Neural crest cell (in vitro differentiated cells): ENCODE measurements around the gene TDRD7. TPM values are rescaled to one million over a fixed set of nuclear protein-coding genes. Genes with fewer than 3 reads are reported as not detected.

Source experiments
- DNase-seq: peaks from one replicate; pipeline ENCODE4 v3.0.0; 2021; ENCODE audit warnings: low read depth, mixed read lengths, low spot score
- H3K27ac Mint-ChIP-seq: one replicate; pipeline ENCODE4 v1.8.0; 2021; ENCODE audit warnings: mild to moderate bottlenecking, mixed read lengths; ENCODE audit not compliant: unreplicated experiment
- H3K27me3 Mint-ChIP-seq: 2 replicates; pipeline ENCODE4 v1.8.0; 2021; ENCODE audit warnings: low read depth, mild to moderate bottlenecking, mixed read lengths
- H3K36me3 Mint-ChIP-seq: 2 replicates; pipeline ENCODE4 v1.8.0; 2021; ENCODE audit warnings: low read depth, mild to moderate bottlenecking, mixed read lengths
- H3K4me1 Mint-ChIP-seq: 2 replicates; pipeline ENCODE4 v1.8.0; 2021; ENCODE audit warnings: mixed read lengths
- H3K4me3 Mint-ChIP-seq: one replicate; pipeline ENCODE4 v1.8.0; 2021; ENCODE audit warnings: mild to moderate bottlenecking, mixed read lengths
- H3K9me3 Mint-ChIP-seq: 2 replicates; pipeline ENCODE4 v1.8.0; 2021; ENCODE audit warnings: mixed read lengths
- total RNA-seq: library from RNA; stranded (reverse); gene quantifications from 2 replicates; pipeline ENCODE4 v1.2.1, GENCODE V29; 2021
- TF ChIP-seq, protein P1 (sequence below): fragments of 200-600 bp; sonication (generic); conservative IDR thresholded peaks from 2 replicates; pipeline ENCODE4 v1.5.0; 2021; ENCODE audit warnings: antibody characterized with exemption, mild to moderate bottlenecking

Gene TDRD7
- total RNA-seq, 1 donor from 2014 or later = 1.5 TPM

DNA sequence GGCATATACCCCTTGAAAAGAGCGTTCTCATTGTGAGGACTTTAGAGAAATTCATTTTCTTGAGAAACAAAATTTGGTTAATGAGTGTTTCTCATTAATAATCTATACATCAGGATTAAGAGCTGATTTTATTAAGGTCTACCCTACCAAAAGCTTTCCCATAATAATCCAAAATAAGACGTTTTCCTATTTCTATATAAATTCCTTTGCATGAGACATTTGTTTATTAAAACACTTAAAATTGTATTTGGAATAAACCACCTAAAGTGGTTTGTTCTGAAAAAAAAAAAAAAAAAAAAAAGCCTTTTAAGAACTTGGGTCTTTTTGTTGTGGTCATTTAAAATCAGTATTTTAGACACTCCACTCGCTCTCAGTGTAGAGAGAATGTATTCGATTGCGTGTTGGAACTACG, 88.9 kb downstream of the TDRD7 start:
- TF ChIP-seq, protein P1, sequence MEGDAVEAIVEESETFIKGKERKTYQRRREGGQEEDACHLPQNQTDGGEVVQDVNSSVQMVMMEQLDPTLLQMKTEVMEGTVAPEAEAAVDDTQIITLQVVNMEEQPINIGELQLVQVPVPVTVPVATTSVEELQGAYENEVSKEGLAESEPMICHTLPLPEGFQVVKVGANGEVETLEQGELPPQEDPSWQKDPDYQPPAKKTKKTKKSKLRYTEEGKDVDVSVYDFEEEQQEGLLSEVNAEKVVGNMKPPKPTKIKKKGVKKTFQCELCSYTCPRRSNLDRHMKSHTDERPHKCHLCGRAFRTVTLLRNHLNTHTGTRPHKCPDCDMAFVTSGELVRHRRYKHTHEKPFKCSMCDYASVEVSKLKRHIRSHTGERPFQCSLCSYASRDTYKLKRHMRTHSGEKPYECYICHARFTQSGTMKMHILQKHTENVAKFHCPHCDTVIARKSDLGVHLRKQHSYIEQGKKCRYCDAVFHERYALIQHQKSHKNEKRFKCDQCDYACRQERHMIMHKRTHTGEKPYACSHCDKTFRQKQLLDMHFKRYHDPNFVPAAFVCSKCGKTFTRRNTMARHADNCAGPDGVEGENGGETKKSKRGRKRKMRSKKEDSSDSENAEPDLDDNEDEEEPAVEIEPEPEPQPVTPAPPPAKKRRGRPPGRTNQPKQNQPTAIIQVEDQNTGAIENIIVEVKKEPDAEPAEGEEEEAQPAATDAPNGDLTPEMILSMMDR = no peak
- Mint-ChIP-seq H3K9me3 (no peaks in the 10 kb centered on the region), H3K27me3 (peaks cover 43% of the 10 kb centered on the region), H3K4me1 (peaks cover 11% of the 10 kb centered on the region), H3K4me3 (peak overlapping the region; percentile 65), H3K36me3 (peaks cover 13% of the 10 kb centered on the region), H3K27ac (no peak overlapping the region)
- DNase-seq = no peak

DNA sequence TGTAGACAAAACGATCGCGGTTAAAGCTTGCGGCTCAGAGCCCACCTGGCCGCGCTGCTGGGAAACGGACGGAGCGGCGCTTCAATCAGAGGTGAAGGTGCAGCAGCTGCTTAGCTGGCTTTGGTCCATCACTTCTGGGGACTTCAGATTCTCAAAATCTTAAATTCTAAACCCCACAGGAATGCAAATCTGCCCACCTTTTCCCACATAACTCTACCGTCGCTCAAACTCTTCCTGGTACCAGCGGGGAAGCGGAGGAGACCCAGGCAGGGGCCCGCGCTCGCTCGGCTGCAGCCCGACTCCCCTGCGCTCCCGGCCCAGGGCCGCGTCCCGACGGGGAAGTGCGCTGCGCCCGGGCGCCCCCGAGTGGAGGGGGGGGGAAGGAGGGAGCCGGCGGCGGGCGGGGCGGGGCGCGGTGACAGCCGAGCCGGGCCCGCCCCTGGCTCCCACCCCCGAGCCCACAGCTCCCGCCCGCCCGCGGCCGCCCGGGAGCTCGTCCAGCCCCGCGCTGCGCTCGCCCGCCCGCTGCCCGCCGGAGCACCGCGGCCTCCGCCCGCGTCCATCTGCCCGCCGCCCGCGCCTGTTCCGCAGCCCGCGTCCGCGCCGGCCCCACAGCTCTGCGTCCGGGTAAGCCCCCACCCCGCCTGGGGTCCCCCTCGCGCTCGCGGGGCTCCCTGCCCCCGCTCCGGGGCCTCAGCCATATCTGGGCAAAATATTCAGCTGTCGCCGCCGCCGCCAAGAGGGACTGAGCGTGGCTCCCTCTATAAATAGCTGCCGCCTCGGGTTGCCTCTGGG, 89.5 kb downstream of the TDRD7 start, which contains the start of gene TMOD1:
Gene TMOD1, plus strand, starts transcription at position 490 of the 795 bp plus-strand sequence. CDS start 22,523 bp downstream, outside the sequence.
- Mint-ChIP-seq H3K9me3 (no peaks in the 10 kb centered on the region), H3K4me1 (peaks cover 11% of the 10 kb centered on the region), H3K27ac (no peak within 1 kb of the TSS), H3K36me3 (peaks cover 11% of the 10 kb centered on the region), H3K27me3 (peaks cover 38% of the 10 kb centered on the region), H3K4me3 (peak within 1 kb of the TSS; percentile 67)
- DNase-seq = no peak
- TF ChIP-seq, protein P1 = no peak

DNA sequence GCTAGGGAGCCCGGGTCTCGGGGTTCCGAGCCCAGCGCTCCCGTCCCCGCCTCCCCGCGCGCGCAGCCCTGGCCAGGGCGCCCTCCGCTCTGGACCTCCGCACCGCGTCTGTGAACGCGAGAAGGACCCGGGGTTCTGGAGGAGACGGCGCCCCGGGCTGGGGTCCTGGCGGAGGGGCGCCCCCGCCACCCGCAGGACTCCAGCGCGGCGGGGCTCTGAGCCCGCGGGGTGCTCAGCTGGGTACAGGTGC, 90.0 kb downstream of the TDRD7 start:
- Mint-ChIP-seq H3K4me1 (peaks cover 11% of the 10 kb centered on the region), H3K36me3 (peaks cover 8% of the 10 kb centered on the region), H3K4me3 (no peak overlapping the region), H3K27ac (no peak overlapping the region), H3K9me3 (no peaks in the 10 kb centered on the region), H3K27me3 (peaks cover 33% of the 10 kb centered on the region)
- TF ChIP-seq, protein P1 = no peak
- DNase-seq = no peak

DNA sequence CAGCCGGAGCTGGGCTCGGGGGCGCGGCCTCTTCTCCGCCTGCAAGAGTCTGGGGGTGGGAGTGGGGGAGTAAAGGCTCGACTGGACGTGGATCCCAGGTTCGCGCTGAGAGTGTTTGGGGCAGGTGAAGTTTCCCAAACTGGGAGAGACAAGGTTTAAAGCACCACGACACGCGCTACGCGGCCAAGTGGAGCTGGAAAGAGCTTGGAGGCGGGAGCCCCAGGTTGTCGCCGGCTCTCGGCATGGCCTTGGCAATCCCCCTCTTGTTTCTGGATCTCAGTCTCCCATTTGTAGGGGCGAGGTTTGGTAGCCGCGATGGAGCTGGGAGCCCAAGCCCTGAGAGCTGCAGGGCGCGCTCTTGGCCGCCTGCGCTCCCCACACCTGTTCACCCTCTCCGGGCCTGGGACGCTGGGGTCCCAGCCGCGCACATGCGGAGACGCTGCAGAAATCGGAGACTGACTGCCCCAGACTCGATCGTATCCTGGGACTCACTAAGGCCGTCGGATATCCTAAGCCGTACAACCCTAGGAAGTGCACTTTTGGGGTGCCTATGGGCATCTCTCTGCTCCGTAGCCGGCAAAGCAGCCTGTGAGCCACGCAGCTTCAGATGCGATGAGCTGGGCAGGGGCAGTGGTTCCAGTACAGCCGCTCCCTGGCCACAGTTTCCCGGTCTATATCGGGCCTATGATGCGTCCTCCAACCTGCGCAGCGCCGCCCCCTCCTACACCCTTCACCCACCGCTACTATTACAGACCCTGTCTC, 90.5 kb downstream of the TDRD7 start:
- TF ChIP-seq, protein P1 = no peak
- H3K4me1 Mint-ChIP-seq = peaks cover 11% of the 10 kb centered on the region
- H3K9me3 Mint-ChIP-seq = no peaks in the 10 kb centered on the region
- H3K4me3 Mint-ChIP-seq = peak overlapping the region; percentile 67
- peaks cover 5% of the 10 kb centered on the region for H3K36me3 Mint-ChIP-seq
- H3K27me3 Mint-ChIP-seq = peaks cover 29% of the 10 kb centered on the region
- no peak for DNase-seq
- no peak overlapping the region for H3K27ac Mint-ChIP-seq

DNA sequence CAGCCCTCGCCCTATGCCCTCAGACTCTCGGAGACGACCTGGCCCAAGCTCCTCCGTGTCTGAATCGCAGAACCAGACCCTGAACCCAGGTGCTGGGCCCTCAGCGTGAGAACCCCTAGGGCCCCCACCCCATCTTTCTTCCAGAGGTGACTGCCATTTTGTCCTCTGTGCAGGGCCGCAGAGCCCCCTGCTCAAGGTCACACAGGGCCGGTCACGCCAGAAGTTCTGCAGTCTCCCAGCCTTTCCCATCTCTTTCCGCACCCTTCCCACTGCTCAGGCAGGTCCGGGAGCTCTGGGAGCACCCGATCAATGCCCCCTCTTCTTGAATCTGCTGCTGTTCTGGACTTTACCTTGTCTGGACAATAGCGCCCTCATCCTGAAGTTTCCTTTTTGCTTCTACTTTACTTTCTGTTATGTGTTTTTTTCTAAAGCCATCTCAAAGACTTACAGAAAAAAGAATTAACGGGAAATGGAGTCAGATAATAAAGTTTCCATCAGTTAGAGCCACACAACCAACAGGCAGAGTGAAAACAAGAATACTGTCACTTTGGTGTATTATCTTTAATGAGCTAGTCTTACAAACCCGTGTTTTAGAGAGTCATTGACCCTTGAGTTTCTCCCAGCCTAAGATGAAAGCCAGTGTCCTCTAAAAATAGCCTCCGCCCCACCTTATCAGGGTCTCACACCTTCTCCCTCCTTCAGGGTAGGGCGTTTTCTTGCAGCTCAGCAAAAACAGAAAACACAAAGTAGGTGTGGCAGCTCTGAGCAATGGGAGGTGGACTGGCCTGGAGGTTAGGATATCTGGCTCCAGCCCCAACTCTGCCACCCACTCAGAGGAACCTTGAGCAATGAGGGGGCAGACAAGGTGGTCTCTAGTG, 91.3 kb downstream of the TDRD7 start:
- Mint-ChIP-seq H3K4me1 (peaks cover 11% of the 10 kb centered on the region), H3K27ac (no peak overlapping the region), H3K4me3 (peak overlapping the region; percentile 54), H3K27me3 (peaks cover 29% of the 10 kb centered on the region), H3K36me3 (peaks cover 5% of the 10 kb centered on the region), H3K9me3 (no peaks in the 10 kb centered on the region)
- TF ChIP-seq, protein P1 = no peak
- DNase-seq = no peak
